Measurements from ENCODE around the gene HMGXB3.
"Not testable (repeated sequence)": the region's sequence is repeated elsewhere in the genome, so short reads cannot be mapped to it uniquely, and the experiment has no call there.

HMGXB3 gene

DNA sequence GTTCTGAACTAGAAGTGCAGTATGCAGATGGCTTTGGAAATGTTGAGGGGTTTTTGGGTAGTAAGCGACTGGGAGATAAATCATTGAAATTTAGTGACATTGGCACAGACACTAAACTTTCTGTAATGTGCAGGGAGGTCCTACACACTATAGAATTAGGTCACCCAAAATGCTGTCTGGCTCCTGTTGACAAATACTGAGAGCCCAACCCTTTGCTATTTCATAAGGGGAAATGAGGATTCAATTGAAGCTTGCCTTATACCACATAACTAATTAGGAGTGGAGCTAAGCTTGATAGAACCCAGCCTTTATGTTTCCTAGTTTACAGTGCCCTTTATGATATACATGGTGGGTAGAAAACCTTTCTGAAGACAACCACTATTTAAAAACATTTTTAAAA, 22.6 kb downstream of the HMGXB3 start:
- no peak overlapping the region for H3K27ac ChIP-seq (ENCODE audit: low read depth, low read length)
- no peaks in the 10 kb centered on the region for H3K27me3 ChIP-seq (ENCODE audit: control insufficient read depth, insufficient read depth, low read length)
- peaks cover 18% of the 10 kb centered on the region for H3K4me1 ChIP-seq (ENCODE audit: control insufficient read depth, insufficient read depth, low read length)
- peaks cover 94% of the 10 kb centered on the region for H3K36me3 ChIP-seq (ENCODE audit: control insufficient read depth, insufficient read depth, low read length)
- no peak overlapping the region for H3K9ac ChIP-seq (ENCODE audit: low read depth, low read length)
- no peak overlapping the region for H3K4me3 ChIP-seq (ENCODE audit: low read depth, low read length)
- no peaks in the 10 kb centered on the region for H3K9me3 ChIP-seq (ENCODE audit: control insufficient read depth, insufficient read depth, low read length)

GRCh38 chr5:150024346-150024984, 23.9 kb downstream of the HMGXB3 start:
- Histone ChIP-seq H3K4me3 (ENCODE audit: low read depth, low read length) (no peak overlapping the region), H3K27me3 (ENCODE audit: control insufficient read depth, insufficient read depth, low read length) (no peaks in the 10 kb centered on the region), H3K4me1 (ENCODE audit: control insufficient read depth, insufficient read depth, low read length) (peaks cover 18% of the 10 kb centered on the region), H3K36me3 (ENCODE audit: control insufficient read depth, insufficient read depth, low read length) (peaks cover 87% of the 10 kb centered on the region), H3K9me3 (ENCODE audit: control insufficient read depth, insufficient read depth, low read length) (no peaks in the 10 kb centered on the region), H3K9ac (ENCODE audit: low read depth, low read length) (no peak overlapping the region), H3K27ac (ENCODE audit: low read depth, low read length) (no peak overlapping the region)

DNA sequence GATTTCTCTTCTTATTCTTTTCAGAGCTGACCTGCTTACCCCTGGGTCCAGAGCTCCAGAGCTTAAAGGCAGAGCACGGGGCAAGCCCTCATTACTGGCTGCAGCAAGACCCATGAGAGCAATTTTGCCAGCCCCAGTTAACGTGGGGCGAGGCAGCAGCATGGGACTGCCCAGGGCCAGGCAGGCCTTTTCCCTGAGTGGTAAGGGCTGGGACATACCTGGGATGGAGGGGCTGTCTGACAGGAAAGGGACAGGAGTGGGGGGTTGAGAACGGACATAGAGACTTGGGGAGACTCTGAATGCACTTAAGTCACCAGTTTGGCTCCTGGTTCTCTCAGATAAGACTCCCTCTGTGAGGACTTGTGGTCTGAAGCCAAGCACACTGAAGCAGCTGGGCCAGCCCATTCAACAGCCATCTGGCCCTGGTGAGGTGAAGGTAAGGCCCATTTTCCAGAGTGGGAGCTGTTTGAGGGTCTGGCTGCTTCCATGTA, 26.2 kb downstream of the HMGXB3 start:
- H3K4me3 ChIP-seq (ENCODE audit: low read depth, low read length), result no peak overlapping the region
- peaks cover 8% of the 10 kb centered on the region; the same call in 1 of the 2 replicates for H3K4me1 ChIP-seq (ENCODE audit: control insufficient read depth, insufficient read depth, low read length)
- peaks cover 86% of the 10 kb centered on the region for H3K36me3 ChIP-seq (ENCODE audit: control insufficient read depth, insufficient read depth, low read length)
- no peak overlapping the region for H3K27ac ChIP-seq (ENCODE audit: low read depth, low read length)
- no peaks in the 10 kb centered on the region for H3K27me3 ChIP-seq (ENCODE audit: control insufficient read depth, insufficient read depth, low read length)
- no peak overlapping the region for H3K9ac ChIP-seq (ENCODE audit: low read depth, low read length)
- no peaks in the 10 kb centered on the region for H3K9me3 ChIP-seq (ENCODE audit: control insufficient read depth, insufficient read depth, low read length)

- H3K9ac ChIP-seq (ENCODE audit: low read depth, low read length); H3K27me3 ChIP-seq (ENCODE audit: control insufficient read depth, insufficient read depth, low read length); H3K4me3 ChIP-seq (ENCODE audit: low read depth, low read length); H3K4me1 ChIP-seq (ENCODE audit: control insufficient read depth, insufficient read depth, low read length); H3K27ac ChIP-seq (ENCODE audit: low read depth, low read length); H3K9me3 ChIP-seq (ENCODE audit: control insufficient read depth, insufficient read depth, low read length): not testable (repeated sequence)
- H3K36me3 ChIP-seq (ENCODE audit: control insufficient read depth, insufficient read depth, low read length), result peaks cover 90% of the 10 kb centered on the region
Measured at GRCh38 chr5:150028047-150028446, 27.5 kb downstream of the HMGXB3 start.

GRCh38 chr5:150033334-150033733, 32.8 kb downstream of the HMGXB3 start:
- Histone ChIP-seq H3K27me3 (ENCODE audit: control insufficient read depth, insufficient read depth, low read length) (no peaks in the 10 kb centered on the region), H3K27ac (ENCODE audit: low read depth, low read length) (no peak overlapping the region), H3K36me3 (ENCODE audit: control insufficient read depth, insufficient read depth, low read length) (peaks cover 95% of the 10 kb centered on the region), H3K9me3 (ENCODE audit: control insufficient read depth, insufficient read depth, low read length) (no peaks in the 10 kb centered on the region), H3K4me3 (ENCODE audit: low read depth, low read length) (no peak overlapping the region), H3K9ac (ENCODE audit: low read depth, low read length) (no peak overlapping the region), H3K4me1 (ENCODE audit: control insufficient read depth, insufficient read depth, low read length) (no peaks in the 10 kb centered on the region)

DNA sequence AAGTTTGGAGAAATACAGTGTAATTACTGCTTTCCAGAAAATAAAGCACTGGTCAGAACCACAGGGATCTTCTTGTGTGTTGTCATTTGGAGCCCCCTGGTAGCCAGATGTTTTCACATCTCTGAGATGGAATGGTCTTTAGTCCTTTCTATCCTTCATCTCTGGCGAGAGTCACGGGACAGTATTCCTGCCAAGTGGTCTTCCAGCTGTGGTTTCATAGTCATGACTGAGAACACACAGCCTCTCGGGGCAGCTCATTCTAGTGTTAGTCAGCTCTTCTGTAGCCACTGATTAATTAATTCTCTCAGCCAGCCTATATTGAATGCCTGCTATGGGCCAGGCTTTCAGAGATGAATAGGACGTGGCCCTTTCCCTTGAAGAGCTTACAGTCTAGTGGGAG, 34.1 kb downstream of the HMGXB3 start:
- Histone ChIP-seq H3K27me3 (ENCODE audit: control insufficient read depth, insufficient read depth, low read length) (no peaks in the 10 kb centered on the region), H3K4me1 (ENCODE audit: control insufficient read depth, insufficient read depth, low read length) (no peaks in the 10 kb centered on the region), H3K27ac (ENCODE audit: low read depth, low read length) (no peak overlapping the region), H3K4me3 (ENCODE audit: low read depth, low read length) (no peak overlapping the region), H3K9ac (ENCODE audit: low read depth, low read length) (no peak overlapping the region), H3K9me3 (ENCODE audit: control insufficient read depth, insufficient read depth, low read length) (no peaks in the 10 kb centered on the region), H3K36me3 (ENCODE audit: control insufficient read depth, insufficient read depth, low read length) (peaks cover 95% of the 10 kb centered on the region)

GRCh38 chr5:150035139-150035895, 34.8 kb downstream of the HMGXB3 start:
- Histone ChIP-seq H3K9me3 (ENCODE audit: control insufficient read depth, insufficient read depth, low read length) (no peaks in the 10 kb centered on the region), H3K9ac (ENCODE audit: low read depth, low read length) (no peak overlapping the region), H3K4me1 (ENCODE audit: control insufficient read depth, insufficient read depth, low read length) (no peaks in the 10 kb centered on the region), H3K27me3 (ENCODE audit: control insufficient read depth, insufficient read depth, low read length) (no peaks in the 10 kb centered on the region), H3K36me3 (ENCODE audit: control insufficient read depth, insufficient read depth, low read length) (peaks cover 91% of the 10 kb centered on the region), H3K27ac (ENCODE audit: low read depth, low read length) (no peak overlapping the region), H3K4me3 (ENCODE audit: low read depth, low read length) (no peak overlapping the region)

DNA sequence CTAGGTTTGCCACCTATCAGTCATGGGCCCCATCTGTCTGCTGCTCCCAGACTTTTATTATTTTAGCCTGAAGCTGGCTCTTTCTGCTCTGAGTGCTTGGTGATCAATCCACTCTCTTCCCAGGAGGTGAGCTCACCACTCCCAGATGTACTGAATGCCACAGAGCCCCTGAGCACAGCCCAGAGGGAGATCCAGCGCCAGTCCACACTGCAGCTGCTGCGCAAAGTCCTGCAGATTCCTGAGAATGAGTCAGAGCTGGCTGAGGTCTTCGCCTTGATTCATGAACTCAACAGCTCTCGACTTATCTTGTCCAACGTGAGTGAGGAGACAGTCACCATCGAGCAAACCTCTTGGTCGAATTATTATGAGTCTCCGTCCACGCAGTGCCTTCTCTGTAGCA, 36.0 kb downstream of the HMGXB3 start:
- Histone ChIP-seq H3K4me1 (ENCODE audit: control insufficient read depth, insufficient read depth, low read length) (no peaks in the 10 kb centered on the region), H3K4me3 (ENCODE audit: low read depth, low read length) (no peak overlapping the region), H3K27ac (ENCODE audit: low read depth, low read length) (no peak overlapping the region), H3K27me3 (ENCODE audit: control insufficient read depth, insufficient read depth, low read length) (no peaks in the 10 kb centered on the region), H3K36me3 (ENCODE audit: control insufficient read depth, insufficient read depth, low read length) (peaks cover 91% of the 10 kb centered on the region), H3K9ac (ENCODE audit: low read depth, low read length) (no peak overlapping the region), H3K9me3 (ENCODE audit: control insufficient read depth, insufficient read depth, low read length) (no peaks in the 10 kb centered on the region)

DNA sequence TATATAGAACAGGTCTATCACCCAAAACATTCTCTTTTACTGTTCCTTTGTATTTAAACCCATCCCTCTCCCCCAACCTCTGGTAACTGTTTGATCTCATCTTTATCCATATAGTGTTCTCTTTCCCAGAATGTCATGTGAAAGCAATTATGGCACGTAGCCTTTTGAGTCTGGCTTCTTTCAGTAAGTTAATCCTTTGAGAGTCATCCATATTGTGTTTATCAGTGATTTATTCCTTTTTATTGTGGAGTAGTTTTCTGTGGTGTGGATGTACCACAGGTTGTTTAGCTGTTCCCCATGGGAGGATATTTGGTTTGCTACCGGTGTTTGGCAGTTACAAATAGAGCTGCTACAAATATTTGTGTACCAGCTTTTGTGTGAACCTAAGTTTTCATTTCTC, 38.0 kb downstream of the HMGXB3 start:
- Histone ChIP-seq H3K4me3 (ENCODE audit: low read depth, low read length) (no peak overlapping the region), H3K27me3 (ENCODE audit: control insufficient read depth, insufficient read depth, low read length) (no peaks in the 10 kb centered on the region), H3K36me3 (ENCODE audit: control insufficient read depth, insufficient read depth, low read length) (peaks cover 91% of the 10 kb centered on the region), H3K27ac (ENCODE audit: low read depth, low read length) (no peak overlapping the region), H3K9ac (ENCODE audit: low read depth, low read length) (no peak overlapping the region), H3K4me1 (ENCODE audit: control insufficient read depth, insufficient read depth, low read length) (no peaks in the 10 kb centered on the region), H3K9me3 (ENCODE audit: control insufficient read depth, insufficient read depth, low read length) (no peaks in the 10 kb centered on the region)

DNA sequence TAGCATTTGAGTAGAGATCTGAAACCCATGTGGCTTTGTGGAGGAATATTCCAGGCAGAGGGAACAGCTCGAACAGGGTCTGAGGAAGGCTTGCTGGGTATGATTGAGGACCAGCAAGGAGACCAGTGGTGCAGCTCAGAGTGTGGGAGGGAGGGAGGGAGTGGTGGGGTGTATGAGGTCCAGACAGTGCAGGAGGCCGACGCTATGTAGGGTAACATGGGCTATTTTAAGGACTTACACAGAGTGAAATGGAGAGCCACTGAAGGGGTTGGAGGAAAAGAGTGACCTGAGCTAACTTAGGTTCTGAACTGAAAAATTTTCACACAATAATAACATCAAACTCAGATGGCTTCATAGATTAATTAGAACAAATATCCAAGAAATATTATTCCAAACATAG, 41.9 kb downstream of the HMGXB3 start:
- no peak overlapping the region for H3K9ac ChIP-seq (ENCODE audit: low read depth, low read length)
- H3K4me1 ChIP-seq (ENCODE audit: control insufficient read depth, insufficient read depth, low read length), result no peaks in the 10 kb centered on the region
- no peak overlapping the region for H3K27ac ChIP-seq (ENCODE audit: low read depth, low read length)
- peaks cover 86% of the 10 kb centered on the region for H3K36me3 ChIP-seq (ENCODE audit: control insufficient read depth, insufficient read depth, low read length)
- no peaks in the 10 kb centered on the region for H3K27me3 ChIP-seq (ENCODE audit: control insufficient read depth, insufficient read depth, low read length)
- no peaks in the 10 kb centered on the region for H3K9me3 ChIP-seq (ENCODE audit: control insufficient read depth, insufficient read depth, low read length)
- no peak overlapping the region for H3K4me3 ChIP-seq (ENCODE audit: low read depth, low read length)

DNA sequence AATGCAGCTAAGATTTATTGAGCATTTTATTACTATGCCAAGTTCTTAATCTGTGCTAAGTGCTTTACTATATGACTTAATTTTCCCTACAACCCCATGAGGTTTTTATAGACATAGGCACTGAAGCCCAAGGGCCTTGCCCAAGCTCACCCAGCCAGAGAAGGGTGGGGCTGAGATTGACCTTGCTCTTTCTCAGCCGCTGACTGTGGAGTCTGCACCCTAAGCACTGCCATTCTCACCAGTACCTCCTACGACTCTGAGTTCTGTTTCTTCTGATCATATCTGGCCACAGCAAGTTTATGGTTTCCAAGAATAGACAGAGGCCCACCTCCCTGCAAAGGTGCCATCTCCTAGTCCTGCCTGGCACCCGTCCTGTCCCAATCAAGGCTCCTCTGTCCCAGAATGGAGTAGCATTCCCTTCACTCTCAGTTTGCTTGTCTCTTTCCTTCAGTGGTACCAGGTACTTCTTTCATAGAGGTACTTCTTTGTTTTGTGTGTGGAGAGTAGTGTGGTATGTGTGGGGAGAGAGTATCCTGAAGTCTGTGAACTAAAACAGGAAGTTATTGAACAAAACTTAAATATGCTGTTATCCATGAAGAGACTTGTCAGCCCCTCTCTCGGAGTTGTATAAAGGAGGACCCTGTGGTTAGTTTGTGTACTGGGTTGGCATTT, 43.3 kb downstream of the HMGXB3 start:
- Histone ChIP-seq H3K27ac (ENCODE audit: low read depth, low read length) (no peak overlapping the region), H3K27me3 (ENCODE audit: control insufficient read depth, insufficient read depth, low read length) (no peaks in the 10 kb centered on the region), H3K9ac (ENCODE audit: low read depth, low read length) (no peak overlapping the region), H3K36me3 (ENCODE audit: control insufficient read depth, insufficient read depth, low read length) (peaks cover 86% of the 10 kb centered on the region), H3K4me1 (ENCODE audit: control insufficient read depth, insufficient read depth, low read length) (no peaks in the 10 kb centered on the region), H3K9me3 (ENCODE audit: control insufficient read depth, insufficient read depth, low read length) (no peaks in the 10 kb centered on the region), H3K4me3 (ENCODE audit: low read depth, low read length) (no peak overlapping the region)
